Right ventricle myocardium superior (tissue), 1 donor: ENCODE data around the gene TTLL6. TPM values are rescaled to one million over a fixed set of nuclear protein-coding genes. Genes with fewer than 3 reads are reported as not detected.
"Not testable (repeated sequence)": the region's sequence is repeated elsewhere in the genome, so short reads cannot be mapped to it uniquely, and the experiment has no call there.

Source experiments
- ATAC-seq: fragments of 200-7000 bp; cut with Tn5 transposase; one replicate; pipeline ENCODE4 v1.9.1; 2020; ENCODE audit warnings: mild to moderate bottlenecking; ENCODE audit not compliant: poor library complexity
- DNase-seq: peaks from one replicate; pipeline ENCODE4 v3.0.0-alpha.2; 2020
- intact Hi-C: fragments of 100-400 bp; cut with DNase I; formaldehyde crosslinking; loops from one replicate; pipeline ENCODE4 v1.11.2; 2022
- microRNA-seq: library from miRNA; unstranded; fragments of <30 nt; microRNA quantifications from one replicate; pipeline ENCODE4 v1.2.0, GENCODE V29; 2020
- total RNA-seq: library from RNA; stranded (reverse); fragmentation: NEBNext Ultra II Directional; extraction: Animal tissue kit (Norgen Biotek cat#: 25700); gene quantifications from one replicate; pipeline ENCODE4 v1.2.1, GENCODE V29; 2021
- donor health status: DM: no; HTN: yes; CAD: no; lungs with severe emphysema.

TTLL6 gene
- total RNA-seq, 1 donor from 2014 or later: not detected

DNA sequence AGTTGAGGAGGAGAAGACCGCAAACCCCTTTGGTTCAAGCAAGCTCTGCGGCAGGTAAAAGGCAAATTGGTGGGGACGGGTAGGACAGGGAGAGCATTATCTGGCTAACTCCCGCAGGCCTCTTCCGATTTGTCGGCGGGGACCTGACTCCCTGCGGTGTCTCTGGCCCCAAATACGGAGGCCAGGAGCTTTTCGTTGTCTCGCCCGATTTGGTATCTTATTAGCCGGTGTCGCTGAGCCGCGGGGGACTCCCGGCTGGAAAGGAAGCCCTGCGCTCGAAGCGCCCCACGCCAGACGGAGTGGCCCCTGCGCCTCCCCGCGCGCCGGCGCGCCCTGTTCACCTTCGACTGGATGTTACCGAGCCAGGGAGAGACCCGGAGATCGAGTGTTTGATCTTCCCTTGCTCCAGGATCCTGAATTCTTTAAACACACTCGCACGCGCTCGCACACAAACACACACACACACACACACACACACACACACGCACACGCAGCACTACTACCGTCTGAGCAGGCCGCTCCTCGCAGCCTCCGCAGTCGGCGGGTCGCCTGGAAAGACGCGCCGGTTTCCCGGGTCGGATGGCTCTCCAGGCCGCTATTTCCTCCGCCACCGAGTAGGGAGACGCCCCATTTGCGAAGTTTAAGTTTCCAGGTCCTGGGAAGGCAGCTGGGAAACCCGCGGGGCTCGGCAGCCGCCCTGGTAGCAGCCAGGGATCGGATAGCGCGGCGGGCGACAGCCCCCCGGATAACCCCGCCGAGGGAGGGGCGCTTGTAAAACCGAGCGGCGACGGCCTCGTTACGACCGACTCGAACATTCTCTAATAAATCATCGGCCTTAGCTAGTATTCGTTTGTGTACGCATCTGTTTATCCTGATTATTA lies 98.0 kb downstream of the TTLL6 start:
- no peak for ATAC-seq
- intact Hi-C loops: no loop called here
- no peak for DNase-seq

- DNase-seq (no peak), ATAC-seq (no peak)
- intact Hi-C loops: no loop called here
Observed at GRCh38 chr17:48718227-48718760, 98.7 kb downstream of the TTLL6 start.

- intact Hi-C loops: no loop called here
- ATAC-seq: no peak
Observed at GRCh38 chr17:48717367-48718226, 99.4 kb downstream of the TTLL6 start.

DNA sequence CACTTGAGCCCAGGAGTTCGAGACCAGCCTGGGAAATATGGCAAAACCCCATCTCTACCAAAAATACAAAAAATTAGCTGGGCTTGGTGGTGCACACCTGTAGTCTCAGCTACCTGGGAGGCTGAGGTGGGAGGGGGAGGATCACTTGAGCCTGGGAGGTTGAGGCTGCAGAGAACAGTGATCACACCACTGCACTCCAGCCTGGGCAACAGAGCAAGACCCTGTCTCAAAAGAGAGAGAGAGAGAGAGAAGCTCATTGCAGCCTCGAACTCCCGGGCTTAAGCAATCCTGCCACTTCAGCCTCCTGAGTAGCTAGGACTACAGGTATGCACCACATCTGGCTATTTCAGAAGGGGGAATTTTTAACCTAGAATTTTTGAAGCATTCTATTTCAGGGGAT lies 100.5 kb downstream of the TTLL6 start:
- intact Hi-C loops, DNase-seq, ATAC-seq: not testable (repeated sequence)

More at GRCh38 chr17:48717367-48718226, 99.4 kb downstream of the TTLL6 start:
- no peak for DNase-seq

- ATAC-seq (no peak), DNase-seq (no peak)
- intact Hi-C loops: no loop called here
Observed at GRCh38 chr17:48715496-48716399, 101.3 kb downstream of the TTLL6 start.

Small RNA genes within 50 kb of the gene (microRNA-seq; reads per million reads assigned to microRNA genes)
- not detected for gene MIR3185

Other genes starting within 250 kb of the TTLL6 start
- gene HOXB4, start 238.9 kb downstream of the TTLL6 start, total RNA-seq: 0.75 TPM
- gene HOXB3, start 227.0 kb downstream of the TTLL6 start, total RNA-seq: 1.6 TPM
- gene HOXB5, start 223.4 kb downstream of the TTLL6 start, total RNA-seq: 0.13 TPM
- gene HOXB6, start 212.2 kb downstream of the TTLL6 start, total RNA-seq: 0.78 TPM
- 0.22 TPM for gene HOXB7, start 206.2 kb downstream of the TTLL6 start, total RNA-seq
- not detected for gene HOXB8, start 201.9 kb downstream of the TTLL6 start, total RNA-seq
- not detected for gene HOXB9, start 190.9 kb downstream of the TTLL6 start, total RNA-seq
- gene PRAC1, start 94.7 kb downstream of the TTLL6 start, total RNA-seq: not detected
- gene PRAC2, start 94.0 kb downstream of the TTLL6 start, total RNA-seq: not detected
- not detected for gene HOXB13, start 88.5 kb downstream of the TTLL6 start, total RNA-seq
- 341 TPM for gene CALCOCO2, start 13.8 kb upstream of the TTLL6 start, total RNA-seq
- 492 TPM for gene ATP5MC1, start 75.6 kb upstream of the TTLL6 start, total RNA-seq
- 36.7 TPM for gene UBE2Z, start 91.2 kb upstream of the TTLL6 start, total RNA-seq
- 114 TPM for gene SNF8, start 127.6 kb upstream of the TTLL6 start, total RNA-seq
- not detected for gene GIP, start 151.4 kb upstream of the TTLL6 start, total RNA-seq
- not detected for gene IGF2BP1, start 180.2 kb upstream of the TTLL6 start, total RNA-seq